GM21737 (cell line): ENCODE measurements around the gene ARHGAP25.

Experiments used
- ATAC-seq: cut with Tn5 transposase; IDR thresholded peaks from one replicate; pipeline ENCODE4 v1.9.1; 2021; ENCODE audit warnings: mild to moderate bottlenecking, moderate library complexity; ENCODE audit not compliant: unreplicated experiment

The ARHGAP25 gene

GRCh38 chr2:68734688-68735525 is at the start of gene ARHGAP25:
ARHGAP25 (plus strand) TSS chr2:68734811; CDS start chr2:68735200, 389 bp downstream.
- peak; percentile 60 for ATAC-seq

GRCh38 chr2:68686178-68686577 is 48.4 kb upstream of the ARHGAP25 start:
- no peak for ATAC-seq

- ATAC-seq: no peak
Measured at GRCh38 chr2:68687018-68687417, 47.6 kb upstream of the ARHGAP25 start.

GRCh38 chr2:68689553-68690537 is 44.8 kb upstream of the ARHGAP25 start:
- peak; percentile 86 for ATAC-seq

- ATAC-seq: no peak
Measured at GRCh38 chr2:68690851-68691250, 43.8 kb upstream of the ARHGAP25 start.

- no peak for ATAC-seq
Measured at GRCh38 chr2:68692511-68692910, 42.1 kb upstream of the ARHGAP25 start.

GRCh38 chr2:68693951-68694350 is 40.7 kb upstream of the ARHGAP25 start:
- no peak for ATAC-seq

DNA sequence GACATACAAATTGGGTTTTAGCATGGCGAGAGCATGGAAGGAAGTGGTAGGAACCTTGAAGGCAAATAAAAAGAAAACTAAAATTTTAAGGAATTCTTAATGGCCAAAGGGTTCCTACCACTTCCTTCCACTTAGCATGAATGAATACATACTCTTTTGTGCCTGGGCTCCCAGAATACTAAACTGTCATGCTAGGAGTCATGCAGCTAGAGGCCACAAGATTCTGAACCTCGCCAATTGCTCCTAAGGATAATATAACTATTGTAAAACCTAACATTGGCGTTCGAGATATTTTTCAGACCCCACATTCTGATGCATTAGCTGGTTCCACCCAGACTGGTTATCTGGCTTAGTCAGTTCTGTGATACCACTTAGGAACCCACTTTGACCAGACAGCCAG is 38.6 kb upstream of the ARHGAP25 start:
- ATAC-seq: no peak

GRCh38 chr2:68696554-68696953 is 38.1 kb upstream of the ARHGAP25 start:
- ATAC-seq: no peak

DNA sequence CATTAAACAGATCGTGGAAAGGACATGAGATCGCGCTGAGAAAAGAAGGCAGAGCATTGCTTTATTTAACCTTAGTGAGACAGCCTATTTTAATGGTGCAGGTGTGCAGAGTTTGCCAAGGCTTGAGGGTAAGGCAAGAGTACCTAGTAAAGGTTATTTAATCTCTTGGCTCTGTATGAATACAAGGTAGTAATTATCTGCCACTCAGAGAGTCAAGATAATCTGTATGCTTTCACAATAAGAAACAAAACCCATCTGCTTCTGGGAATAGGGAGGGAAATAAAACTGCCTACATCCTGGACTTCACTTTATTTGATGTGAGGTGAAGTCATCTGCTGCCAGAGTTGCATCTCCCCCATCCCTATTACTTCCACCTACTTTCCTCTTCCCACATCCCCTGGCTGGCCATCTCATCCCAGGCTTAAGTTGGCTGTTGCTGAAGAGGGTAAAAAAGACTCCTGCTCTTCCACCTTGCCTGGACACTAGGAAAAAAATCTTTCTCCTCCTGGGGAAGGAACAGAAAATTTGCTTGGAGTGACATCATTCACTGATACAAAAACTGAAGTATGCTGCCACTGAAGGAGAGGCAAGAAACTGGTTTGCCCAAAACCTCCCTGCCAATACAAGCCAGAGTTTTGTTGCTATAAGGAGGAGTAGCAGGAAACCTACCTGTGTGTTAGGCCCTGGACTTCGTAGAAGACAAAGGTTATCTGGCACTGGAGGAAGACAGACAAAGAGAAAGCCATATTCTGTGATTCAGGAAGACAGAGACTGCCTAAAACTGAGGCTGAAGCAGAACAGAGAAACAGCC is 35.8 kb upstream of the ARHGAP25 start:
- no peak for ATAC-seq

DNA sequence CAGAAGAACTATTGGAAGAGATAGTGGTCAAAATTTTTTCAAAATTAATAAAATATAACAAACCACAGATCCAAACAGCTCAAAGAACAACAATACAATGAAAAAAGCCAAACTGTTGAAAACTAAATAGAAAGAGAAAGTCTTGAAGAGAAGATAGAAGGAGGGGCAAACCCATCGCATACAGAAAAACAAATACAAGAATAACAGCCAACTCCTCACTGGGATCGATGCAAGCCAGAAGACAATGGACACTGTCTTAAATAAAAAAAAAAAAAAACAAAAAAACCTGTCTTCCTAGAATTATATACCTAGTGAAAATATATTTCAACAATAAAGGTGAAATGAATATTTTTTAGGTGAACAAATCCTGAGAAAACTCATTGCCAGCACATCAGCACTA is 34.1 kb upstream of the ARHGAP25 start:
- no peak for ATAC-seq

DNA sequence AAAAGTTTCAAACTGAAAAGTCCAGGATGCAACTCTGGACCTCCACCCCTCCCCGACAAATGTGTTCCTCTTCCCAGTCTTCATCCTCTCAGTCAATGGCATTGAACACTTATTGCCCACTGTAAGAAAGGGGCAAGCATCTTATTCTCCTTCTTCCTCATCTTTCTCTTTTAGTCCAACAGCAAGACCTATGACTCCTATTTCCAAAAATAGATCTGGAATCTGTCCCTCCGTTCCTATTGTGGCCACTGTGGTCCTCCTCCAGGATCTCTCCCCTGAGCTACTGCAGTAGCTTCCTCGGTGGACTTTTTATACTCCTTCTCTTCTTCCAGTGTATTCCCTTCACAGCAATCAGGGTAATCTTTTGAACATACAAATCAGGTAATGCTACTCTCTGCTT is 28.0 kb upstream of the ARHGAP25 start:
- ATAC-seq: no peak

- ATAC-seq: no peak
Measured at GRCh38 chr2:68708629-68709028, 26.0 kb upstream of the ARHGAP25 start.

GRCh38 chr2:68709421-68709911 is 25.1 kb upstream of the ARHGAP25 start:
- ATAC-seq: no peak

DNA sequence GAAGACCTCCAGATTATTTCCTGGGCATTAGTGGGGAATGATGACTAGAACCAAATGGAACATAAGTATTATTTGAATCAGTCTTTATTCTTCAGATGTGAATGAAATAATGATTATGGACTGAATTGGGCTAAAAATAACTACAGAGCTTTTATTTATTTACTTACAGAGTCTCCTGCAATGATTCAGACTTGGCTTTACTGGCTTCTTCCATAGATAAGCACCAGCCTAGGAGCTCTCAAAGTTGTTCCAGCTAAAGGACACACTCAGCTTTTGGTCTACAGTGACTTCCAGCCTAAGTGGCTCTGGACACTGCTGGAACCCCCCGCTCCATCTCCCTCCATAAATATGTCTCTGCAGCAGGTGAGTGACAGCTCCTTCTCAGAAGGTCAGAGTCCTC is 24.3 kb upstream of the ARHGAP25 start:
- ATAC-seq: no peak

- ATAC-seq: no peak
Measured at GRCh38 chr2:68710756-68711155, 23.9 kb upstream of the ARHGAP25 start.

DNA sequence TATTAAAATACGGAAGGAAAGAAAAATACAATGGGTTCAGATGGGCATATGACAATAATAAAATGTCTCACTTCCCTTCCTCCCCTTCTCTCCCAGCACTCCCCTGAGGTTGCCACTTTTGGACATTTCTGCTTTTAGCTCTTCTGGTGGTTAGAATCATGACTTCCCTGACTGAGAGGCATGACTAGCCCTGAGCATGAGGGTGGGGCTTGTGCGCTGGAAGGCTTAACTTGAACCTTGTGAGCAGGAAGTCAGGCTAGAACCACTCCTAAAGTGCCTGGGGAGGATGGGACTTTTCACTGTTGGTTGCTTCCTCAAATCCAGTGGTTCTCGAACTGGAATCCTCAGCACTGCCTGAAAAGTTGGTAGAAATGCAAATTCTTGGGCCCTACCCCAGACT is 19.7 kb upstream of the ARHGAP25 start:
- ATAC-seq: peak; percentile 90

DNA sequence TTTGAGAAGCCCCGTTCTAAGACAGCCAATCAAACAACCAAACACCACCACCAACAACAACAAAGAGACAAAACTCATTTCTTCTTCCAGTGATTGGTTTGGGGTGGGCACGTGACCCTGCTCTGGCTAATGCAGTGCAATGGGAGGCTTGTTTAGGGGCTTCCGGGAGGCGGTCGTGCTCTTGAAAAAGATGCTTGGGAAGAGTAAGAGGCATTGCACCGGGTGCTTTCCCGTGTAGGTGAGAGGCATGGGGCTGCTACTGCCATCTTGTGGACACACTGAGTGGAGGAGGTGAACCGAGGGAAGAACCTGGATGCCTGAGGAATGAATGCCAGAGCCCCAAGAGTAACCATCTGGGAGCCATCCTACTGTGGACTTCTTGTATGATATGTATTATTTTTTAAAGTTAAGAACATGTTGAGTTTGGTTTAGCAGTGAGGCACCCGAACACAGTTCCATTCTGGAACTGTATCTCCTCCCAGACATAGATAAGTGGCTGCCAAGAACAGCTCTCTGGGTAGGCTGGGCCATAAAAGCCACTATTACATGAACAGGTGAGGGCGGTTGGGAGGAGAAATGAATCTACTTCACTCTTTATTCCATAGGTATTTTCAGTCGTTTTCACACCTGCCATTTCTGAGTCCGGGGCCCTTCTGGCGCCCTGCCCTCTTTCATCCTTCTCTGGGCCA is 19.1 kb upstream of the ARHGAP25 start:
- ATAC-seq: peak; percentile 43

GRCh38 chr2:68716604-68717304 is 17.9 kb upstream of the ARHGAP25 start:
- no peak for ATAC-seq

GRCh38 chr2:68717305-68717661 is 17.3 kb upstream of the ARHGAP25 start:
- no peak for ATAC-seq
